GM19372 (cell line): ENCODE measurements around the gene ZNF526.
A peak's percentile ranks its signal among the peaks of the same experiment; 100 is the strongest.

ENCODE experiments used
- ATAC-seq: cut with Tn5 transposase; IDR thresholded peaks from one replicate; pipeline ENCODE4 v1.9.1; 2021; ENCODE audit warnings: mild to moderate bottlenecking, low read depth, moderate library complexity; ENCODE audit not compliant: unreplicated experiment

Gene ZNF526

DNA sequence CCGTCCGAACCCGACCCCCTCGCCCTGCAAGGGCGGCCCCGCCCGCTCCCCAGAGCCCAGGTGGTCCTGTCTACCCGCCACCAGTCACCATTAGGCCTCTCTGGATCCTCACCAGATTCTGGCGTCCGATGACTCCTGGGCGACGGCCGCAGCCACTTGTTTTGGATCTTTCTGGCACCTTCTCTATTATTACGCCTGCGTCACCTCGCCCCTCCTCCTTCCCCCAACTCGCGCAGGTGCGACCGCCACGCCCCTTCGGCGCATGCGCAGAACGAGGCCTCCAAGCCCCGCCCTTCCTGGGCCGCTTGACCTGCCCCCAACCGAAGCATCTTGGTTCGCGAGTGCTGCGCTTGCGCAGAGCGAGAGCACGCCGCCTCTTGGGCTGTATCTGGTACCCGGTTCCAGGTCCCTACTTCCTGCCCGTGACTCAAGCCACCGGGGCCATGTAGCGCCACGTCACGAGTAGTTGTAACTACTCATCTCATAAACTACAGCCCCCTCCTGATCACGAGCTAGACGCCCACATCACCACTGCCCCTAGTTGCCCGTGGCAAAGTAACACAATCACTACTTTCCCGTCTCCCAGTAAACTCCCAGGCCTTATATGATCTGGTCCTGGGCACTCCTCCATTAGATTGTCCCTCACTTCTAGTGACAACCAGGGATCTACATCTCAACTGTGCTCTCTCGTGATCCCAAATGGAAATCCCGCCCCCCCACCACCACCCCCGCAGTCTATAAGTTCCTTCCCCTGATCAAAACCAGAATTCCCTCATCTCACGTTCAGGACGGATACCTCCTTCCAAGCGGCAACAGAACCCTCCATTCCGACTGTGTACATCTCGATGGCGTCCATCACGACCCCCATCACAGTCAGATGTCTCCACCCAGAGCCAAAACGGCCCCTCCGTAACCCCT lies 2.3 kb upstream of the ZNF526 start, which contains the start of gene DEDD2:
Gene DEDD2 (minus strand): TSS at position 158 of the 918 bp plus-strand sequence. CDS start 670 bp downstream, outside the sequence.
- ATAC-seq, result peak; percentile 63

DNA sequence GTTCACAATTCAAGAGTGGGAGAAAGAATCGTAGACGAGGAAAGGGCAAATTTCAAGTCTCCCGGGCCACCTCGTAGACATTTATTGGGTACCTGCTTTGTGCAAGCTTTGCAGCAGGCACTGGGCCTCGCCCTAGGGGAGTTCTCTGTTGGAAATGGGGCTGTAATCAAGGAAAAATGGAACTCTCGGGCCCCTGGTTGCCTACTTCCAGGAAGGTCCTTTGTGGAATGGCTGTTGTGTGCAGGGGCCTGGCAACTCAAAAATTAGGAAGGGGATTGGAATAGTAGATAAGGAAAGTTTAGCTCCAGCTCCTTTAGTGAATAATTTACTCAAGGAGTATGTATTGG lies 612 bp downstream of the ZNF526 start:
- ATAC-seq, result no peak

DNA sequence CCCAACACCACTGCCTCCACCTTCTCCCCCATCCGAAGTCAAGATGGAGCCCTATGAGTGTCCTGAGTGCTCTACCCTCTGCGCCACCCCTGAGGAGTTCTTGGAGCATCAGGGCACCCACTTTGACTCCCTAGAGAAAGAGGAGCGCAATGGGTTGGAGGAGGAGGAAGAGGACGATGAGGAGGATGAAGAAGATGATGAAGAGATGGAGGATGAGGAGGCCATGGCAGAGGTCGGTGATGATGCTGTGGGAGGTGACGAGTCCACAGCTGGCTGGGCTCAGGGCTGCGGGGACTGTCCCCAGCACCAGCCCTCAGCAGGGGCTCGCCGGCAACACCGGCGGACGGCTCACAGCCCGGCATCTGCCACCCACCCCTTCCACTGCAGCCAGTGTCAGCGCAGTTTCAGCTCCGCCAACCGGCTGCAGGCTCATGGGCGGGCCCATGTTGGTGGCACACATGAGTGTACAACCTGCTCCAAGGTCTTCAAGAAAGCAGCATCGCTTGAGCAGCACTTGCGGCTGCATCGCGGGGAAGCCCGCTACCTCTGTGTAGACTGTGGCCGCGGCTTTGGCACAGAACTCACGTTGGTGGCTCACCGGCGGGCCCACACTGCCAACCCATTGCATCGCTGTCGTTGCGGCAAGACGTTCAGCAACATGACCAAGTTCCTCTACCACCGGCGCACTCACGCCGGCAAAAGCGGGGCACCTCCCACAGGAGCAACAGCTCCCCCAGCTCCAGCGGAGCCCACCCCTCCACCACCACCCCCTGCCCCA lies 5.0 kb downstream of the ZNF526 start:
- ATAC-seq, result no peak

DNA sequence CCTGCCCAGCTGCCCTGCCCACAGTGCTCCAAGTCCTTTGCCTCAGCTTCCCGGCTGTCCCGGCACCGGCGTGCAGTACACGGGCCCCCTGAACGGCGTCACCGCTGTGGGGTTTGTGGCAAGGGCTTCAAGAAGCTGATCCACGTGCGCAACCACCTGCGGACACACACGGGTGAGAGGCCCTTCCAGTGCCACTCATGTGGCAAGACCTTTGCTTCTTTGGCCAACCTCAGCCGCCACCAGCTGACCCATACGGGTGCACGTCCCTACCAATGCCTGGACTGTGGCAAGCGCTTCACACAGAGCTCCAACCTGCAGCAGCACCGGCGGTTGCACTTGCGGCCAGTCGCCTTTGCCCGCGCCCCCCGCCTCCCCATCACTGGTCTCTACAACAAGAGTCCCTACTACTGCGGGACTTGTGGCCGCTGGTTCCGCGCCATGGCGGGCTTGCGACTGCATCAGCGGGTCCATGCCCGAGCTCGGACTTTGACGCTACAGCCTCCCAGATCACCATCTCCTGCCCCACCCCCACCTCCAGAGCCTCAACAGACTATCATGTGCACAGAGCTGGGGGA lies 5.7 kb downstream of the ZNF526 start:
- ATAC-seq, result no peak

DNA sequence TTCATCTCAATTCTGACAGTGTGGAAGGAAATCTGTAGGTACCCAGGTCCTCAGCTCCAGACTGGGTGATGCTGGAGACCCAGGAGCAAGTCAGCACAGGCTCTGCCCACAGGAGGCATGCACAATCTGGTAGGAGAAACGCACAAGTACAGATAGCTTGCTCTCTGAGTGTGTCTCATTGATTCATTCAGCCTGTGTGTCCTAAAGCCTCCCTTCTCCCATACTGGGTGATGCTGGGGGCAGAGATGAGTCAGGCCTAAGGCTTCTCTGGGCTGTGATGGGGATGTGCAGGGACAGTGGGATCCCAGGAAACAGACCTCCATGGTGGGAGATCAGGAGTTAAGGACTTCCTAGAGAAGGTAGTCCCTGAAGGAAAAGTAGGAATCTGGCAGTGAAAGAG lies 6.8 kb downstream of the ZNF526 start:
- no peak for ATAC-seq

DNA sequence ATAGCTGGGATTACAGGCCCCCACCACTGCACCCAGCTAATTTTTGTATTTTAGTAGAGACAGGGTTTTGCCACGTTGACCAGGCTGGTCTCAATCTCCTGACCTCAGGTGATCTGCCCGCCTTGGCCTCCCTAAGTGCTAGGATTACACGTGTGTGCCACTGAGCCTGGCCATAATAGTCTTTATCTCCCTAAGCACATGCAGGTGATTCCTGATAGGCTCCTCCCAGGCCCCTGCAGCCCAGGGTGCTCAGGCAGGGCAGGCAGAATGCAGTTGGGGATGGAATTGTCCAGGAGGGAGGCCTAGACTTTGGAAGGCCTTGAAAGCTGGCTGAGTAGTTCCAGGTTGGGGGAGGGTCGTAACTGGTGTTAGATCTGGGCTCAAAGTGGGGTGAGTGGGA lies 8.5 kb downstream of the ZNF526 start:
- no peak for ATAC-seq

DNA sequence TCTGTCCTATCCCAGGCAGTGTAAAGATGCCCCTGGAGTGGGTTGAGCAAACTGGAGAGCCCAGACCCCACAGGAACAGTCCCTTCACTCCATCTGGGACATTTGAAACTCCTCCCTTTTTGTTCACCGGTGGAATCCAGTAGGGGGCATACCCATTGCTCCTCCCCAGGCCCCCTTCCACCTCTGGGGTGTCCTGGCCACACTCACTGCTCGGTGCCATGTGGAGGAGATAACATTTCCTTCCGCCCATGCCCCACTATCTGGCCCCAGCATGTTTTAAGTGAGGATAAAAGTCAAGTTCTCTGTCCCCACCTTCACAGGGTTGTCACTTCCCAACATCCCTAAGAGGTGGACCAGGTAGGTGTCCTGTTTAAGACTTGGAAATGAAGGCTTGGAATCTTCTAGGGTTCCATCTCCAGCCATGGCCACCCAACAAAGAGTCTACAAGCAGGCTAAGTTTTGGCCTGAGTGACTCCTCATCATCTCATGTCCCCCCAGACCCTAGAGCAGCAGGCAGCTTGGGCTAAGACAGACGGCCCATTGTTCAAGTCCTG lies 9.3 kb downstream of the ZNF526 start:
- ATAC-seq, result no peak

DNA sequence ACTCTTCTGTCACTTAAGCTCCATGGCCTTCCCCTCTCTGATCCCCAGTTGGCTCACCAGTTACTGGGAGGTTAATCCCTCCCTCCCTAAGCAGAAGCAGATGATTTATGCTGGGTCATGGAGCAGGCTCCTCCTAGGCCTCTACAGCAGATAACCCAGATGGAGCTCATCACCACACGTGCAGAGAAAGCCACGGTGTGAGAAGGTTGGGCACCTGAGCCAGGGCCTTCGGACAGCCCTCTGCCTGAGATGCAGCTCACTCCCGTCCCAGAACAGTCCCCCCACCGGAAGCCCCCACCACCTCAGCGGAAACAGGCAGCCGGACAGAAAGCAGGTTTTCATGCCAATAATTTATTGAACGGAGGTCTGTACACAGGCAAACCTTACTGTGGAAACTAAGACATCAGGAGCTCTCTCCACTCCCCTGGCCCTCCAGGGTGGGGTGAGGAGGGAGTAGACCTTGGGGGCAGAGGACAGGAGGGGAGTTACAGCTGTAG lies 9.8 kb downstream of the ZNF526 start:
- no peak for ATAC-seq

DNA sequence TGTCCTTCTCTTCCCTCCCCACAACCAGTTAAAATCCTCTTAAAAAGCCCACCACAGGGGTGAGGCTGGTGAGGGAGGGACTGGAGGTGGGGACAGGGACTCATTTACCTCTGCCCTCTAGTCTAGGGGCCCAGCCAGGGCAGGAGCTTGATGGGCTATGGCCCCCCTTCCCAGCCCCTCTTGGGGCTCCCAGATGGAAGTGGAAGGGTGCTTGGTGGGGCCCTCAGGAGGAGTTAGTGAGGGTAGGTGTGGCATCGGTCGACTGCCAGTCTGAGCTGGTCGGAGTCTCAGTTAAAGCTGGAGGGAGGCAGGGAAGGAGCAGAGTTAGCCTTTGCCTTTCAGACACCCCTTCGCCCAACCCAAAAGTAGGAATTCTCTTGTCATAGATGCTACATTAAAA lies 10.5 kb downstream of the ZNF526 start:
- no peak for ATAC-seq

DNA sequence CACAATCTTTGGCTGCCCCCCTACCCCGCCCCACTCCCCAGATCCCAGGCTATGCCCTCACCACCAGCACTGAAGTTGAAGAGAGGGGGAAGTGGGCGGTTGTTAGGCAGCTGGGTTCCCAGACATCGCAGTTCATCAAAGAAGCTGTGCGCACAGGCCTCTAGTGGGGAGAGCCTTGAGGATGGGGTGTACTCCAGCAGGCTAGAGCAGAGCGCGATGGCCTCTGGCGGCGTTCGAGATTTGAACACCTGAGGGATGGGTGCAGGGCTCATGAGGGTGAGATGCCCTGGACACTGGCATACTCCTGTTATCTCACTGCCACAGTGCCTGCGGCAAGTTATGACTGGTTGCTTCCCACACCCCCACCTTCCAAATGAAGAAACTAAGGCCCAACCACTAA lies 12.3 kb downstream of the ZNF526 start:
- no peak for ATAC-seq

DNA sequence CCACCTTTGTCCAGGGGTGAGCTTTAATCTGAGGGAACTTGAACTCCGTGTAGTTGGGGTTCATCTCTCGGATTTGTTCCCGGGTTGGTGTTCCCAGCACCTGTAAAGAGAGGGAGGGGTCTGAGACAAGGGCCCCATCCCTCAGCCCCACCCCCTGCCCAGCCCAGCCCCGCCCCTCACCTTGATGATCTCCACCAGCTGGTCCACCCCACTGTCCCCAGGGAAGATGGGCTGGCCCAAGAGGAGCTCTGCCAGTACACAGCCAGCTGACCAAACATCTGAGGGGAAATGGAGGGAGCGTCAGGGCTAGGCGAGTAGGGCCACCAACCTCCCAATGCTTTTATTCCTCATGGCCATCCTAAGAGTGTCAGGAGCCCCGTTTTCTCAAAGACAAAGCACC lies 13.0 kb downstream of the ZNF526 start:
- no peak for ATAC-seq

DNA sequence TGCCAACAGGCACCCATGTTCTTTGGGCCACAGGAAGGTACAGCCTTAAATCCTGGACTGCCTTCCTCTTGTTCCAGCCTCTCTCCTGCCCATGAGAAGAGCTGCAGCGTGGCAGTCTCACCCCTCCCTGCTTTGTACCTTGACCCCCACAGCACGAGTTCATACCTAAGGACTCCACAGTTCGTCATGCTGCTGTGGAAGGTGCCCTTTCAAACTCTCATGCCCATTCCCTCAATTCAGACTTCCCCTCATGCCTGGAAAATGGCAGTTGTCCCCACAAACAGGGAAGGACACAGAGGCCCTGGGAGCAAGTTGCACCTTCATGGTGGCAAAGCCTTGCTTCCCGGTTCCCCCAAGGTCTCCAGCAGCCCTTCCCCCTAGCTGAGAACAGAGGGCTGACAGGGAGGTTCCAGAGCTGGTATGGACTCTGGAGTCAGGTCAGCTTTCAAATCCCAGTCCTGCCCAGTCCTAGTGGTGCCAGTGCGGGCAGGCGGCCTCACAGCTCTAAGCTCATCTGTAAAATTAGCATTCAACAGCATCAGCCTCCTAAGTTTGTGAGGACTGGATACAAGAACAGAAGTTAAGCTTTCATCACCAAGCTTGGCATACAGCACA lies 13.7 kb downstream of the ZNF526 start:
- no peak for ATAC-seq

DNA sequence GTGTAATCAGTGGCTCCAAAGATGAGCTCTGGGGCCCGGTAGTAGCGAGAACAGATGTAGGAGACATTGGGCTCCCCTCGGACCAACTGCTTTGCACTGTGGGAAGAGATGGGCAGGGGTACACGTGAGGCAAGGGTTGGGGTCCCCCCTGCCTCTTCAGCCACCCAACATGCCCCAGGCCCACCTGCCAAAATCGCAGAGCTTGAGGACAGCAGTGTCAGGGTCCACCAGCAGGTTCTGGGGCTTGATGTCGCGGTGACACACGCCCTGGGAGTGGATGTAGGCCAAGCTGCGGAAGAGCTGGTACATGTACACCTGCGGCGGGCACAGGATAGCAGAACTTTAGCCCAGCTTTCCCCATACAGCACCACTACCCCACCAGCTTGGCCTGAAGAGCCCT lies 14.3 kb downstream of the ZNF526 start:
- no peak for ATAC-seq

DNA sequence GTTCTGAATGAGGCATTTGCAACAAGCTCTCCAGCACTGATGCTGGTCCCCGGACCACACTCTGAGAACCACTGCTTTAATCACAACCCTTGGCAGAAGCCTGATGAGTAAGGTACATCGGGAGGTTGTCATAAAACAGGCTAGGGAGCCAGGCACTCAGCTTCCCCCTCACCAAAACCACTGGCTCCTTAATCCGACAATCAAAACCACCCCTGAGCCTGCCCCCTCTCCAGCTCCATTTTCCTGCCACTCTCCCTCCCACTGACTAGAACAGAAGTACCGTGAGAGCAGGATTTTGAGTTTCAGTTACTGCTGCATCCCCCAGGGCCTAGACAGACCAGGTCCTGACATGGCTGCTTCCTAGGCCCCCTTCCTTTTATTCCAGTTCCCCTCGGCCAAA lies 15.1 kb downstream of the ZNF526 start:
- no peak for ATAC-seq

DNA sequence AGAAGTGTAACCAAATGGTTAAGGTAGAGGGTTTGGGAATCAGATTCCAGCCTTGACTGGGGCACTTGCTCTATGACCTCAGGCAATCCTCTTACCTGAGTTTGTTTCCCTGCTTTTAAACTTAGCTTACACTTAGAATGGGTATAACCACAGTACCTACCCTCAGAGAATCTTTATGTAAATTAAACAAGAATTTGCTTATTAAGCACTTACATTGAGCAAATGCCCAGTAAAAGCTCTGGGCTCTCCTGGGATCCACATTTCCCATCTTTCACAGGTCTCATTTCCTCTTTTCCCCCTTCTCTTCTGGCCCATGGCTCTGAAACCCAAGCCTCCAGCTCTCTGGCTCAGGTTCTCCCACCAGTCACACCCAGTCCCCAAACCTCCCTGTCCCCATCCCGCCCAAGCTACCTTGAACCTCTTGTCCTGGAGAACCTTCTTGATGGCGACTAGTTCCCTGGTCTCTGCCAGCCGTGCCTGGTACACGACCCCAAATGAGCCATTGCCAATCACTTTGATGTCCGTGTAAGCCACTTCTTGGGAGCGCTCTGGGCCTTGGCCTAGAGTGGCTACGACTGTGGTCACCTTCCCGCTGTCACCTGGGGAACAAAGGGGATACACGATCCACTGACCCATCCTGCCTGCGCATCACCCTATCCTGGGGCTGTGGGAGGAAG lies 19.6 kb downstream of the ZNF526 start:
- ATAC-seq, result no peak

DNA sequence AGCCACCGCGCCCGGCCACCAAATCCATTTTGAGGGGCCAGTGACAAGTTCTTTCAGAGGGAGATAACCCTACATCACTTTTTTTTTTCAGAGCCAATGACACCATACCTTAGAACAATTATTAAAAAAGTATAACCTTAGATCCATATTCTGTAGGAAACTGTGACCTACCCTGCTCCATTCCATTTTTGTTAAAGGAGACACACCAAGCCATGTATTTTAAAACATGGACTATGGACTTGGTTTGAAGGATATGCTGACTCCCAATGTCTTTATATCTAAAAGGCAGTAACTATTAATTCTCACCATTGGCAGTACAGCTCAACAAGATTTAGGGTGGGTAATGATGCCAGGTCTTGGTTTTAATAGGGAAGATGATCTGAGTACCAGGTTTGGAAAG lies 21.2 kb downstream of the ZNF526 start:
- no peak for ATAC-seq

DNA sequence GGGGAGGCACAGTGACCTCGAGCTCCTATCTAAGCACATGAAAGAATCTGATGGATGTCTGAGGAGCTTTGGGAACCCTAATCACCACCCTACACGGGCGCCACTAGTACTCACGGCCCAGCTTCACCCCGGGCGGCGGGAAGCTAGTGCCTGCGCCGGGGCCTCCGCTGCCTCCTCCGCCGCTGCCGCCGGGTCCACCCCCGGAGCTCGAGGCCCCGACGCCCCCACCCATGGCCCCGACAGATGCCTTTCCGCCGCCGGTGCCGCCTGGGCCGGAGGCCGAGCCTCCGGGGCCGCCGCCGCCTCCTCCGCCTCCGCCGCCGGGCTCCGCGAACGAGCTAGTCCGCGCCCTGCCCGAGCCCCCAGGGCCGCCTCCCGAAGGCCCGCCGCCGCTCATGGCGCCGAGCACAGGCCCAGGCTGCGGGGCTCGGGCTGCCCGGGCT lies 22.0 kb downstream of the ZNF526 start:
- ATAC-seq, result peak; percentile 1

DNA sequence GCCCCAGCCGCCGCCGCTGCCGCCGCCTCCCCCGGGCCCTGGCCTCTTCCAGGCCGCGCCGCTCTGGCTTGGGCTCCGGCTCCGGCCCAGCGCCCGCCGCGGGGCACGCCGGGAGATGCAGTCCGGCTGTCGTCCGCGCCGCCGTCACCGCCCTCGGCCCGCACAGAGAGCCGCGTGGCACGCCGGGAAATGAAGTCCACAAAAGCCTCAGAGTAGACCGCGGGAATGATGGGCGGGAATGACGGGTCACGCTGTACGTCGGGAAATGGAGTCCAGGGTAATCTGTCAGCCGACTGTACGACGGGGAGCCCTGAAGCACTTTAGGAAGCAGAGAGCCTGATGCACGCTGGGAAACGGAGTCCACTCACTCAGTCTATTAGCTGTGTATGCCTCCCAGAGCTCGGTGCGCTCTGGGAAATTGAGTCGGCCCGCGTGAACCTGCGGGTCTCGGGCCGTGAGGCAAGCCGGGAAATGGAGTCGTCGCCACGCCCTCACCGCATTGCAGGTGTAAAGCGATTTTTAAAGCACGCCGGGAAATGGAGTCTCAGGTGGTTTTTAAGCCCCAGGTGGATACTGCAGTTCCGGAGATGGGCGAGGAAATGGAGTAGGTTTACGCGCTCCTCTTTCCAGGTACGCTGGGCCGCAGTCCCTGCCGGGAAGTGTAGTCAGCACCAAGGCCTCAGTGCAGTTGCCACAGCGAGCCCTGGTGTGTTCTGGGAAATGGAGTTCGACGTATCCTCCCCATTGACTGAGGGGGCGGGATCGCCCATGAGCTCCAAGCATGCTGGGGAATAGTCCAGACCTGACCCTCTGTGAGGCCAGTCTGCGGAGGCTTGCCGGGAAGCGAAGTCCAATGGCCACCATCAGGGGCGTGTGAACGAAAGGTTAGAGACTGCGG lies 22.6 kb downstream of the ZNF526 start, which contains the start of gene GSK3A:
Gene GSK3A (minus strand): TSS at position 91 of the 898 bp plus-strand sequence. CDS start 137 bp downstream, outside the sequence.
- peak; percentile 63 for ATAC-seq
